H54 (cell line): ENCODE data around the gene CARD11.

ENCODE experiments used
- DNase-seq: peaks from one replicate; pipeline ENCODE4 v3.0.0; 2011; ENCODE audit warnings: low spot score, mixed read lengths; ENCODE audit not compliant: insufficient read length
- FAIRE-seq: peaks from 3 replicates; lab custom pipeline; 2011; peaks lifted over from hg19 to GRCh38; lab: Jason Lieb, UNC
- POLR2A ChIP-seq: IDR thresholded peaks from 2 replicates; pipeline ENCODE4 v1.6.1; 2011; ENCODE audit warnings: low read depth, mild to moderate bottlenecking, low read length

CARD11 gene

GRCh38 chr7:2953588-2954407 lies 89.9 kb downstream of the CARD11 start:
- DNase-seq (no peak), FAIRE-seq (no peak)
- TF ChIP-seq POLR2A, result no peak

- TF ChIP-seq POLR2A, result no peak
- FAIRE-seq (no peak), DNase-seq (no peak)
Measured at GRCh38 chr7:2953099-2953498, 90.6 kb downstream of the CARD11 start.

GRCh38 chr7:2952316-2952715 lies 91.4 kb downstream of the CARD11 start:
- FAIRE-seq (no peak), DNase-seq (no peak)
- TF ChIP-seq POLR2A, result no peak

- no peak for DNase-seq
Measured at GRCh38 chr7:2950578-2950977, 93.1 kb downstream of the CARD11 start.

DNA sequence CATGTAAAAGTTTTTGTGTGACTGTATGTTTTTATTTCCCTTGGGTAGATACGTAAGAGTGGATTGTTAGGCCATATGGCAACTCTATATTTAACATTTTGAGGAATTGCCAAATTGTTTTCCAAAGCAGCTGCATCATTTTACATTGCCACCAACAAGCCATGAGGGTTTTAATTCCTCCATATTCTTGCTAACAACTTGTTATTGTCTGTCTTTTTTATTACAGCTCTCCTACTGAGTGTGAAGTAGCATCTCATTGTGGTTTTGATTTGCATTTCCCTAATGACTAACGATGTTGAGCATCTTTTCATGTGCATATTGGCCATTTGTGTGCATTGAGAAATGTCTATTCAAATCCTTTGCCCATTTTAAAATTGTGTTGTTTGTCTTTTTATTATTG lies 94.9 kb downstream of the CARD11 start:
- no peak for TF ChIP-seq POLR2A
- FAIRE-seq (no peak), DNase-seq (no peak)

More at GRCh38 chr7:2950578-2950977, 93.1 kb downstream of the CARD11 start:
- no peak for TF ChIP-seq POLR2A
- FAIRE-seq, result no peak

DNA sequence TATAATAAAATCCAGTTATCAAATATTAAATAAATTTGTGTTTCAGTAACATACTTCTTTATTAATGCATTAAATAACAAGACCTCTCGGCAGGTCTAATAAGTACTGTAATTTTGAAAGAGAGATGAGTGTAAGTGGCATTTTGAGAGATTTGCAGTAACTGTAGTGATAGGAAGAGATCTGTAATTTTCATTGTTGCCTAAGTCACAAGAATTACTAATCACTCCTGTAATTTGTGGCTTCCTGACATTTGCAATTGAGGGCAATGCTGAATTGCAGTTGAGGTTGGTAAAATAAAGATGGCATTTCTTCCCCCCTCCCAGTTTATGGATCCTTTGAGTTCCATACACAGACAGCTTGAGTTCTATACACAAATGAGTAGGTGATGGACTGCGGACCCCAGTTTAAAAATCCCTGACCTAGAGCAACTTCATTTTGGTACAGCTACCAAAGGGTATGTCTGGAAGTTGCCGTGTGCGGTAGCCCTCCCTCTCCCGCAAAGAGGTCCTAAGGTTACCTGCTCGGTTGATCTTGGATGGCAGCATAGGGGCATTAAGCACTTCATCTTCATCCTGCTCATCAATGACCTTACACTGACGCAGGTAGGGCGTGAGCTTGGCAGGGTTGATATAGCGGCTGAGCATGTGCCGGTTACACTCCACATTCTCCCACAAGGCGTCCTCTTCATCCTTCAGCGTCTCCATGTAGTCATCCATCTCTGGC lies 96.4 kb downstream of the CARD11 start:
- FAIRE-seq (no peak), DNase-seq (no peak)
- TF ChIP-seq POLR2A, result no peak

DNA sequence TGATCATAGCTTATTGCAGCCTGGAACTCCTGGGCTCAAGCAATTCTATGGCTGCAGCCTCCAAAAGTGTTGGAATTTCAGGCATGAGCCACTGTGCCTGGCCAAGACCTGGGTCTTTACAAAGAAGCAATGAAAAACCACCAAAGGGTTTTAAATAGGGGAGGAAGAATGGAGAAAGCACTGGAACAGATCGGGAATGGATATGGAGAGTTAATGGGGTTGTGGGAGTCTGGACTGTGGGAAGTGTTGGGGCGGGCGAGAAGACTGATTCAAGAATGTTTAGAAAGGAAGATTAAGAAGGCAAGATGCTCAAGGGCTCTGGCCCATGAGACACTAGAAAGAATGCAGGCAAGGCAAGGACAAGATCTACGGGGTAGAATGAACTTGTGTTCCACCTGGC lies 98.5 kb downstream of the CARD11 start:
- FAIRE-seq, result no peak
- DNase-seq, result no peak
- TF ChIP-seq POLR2A, result no peak

DNA sequence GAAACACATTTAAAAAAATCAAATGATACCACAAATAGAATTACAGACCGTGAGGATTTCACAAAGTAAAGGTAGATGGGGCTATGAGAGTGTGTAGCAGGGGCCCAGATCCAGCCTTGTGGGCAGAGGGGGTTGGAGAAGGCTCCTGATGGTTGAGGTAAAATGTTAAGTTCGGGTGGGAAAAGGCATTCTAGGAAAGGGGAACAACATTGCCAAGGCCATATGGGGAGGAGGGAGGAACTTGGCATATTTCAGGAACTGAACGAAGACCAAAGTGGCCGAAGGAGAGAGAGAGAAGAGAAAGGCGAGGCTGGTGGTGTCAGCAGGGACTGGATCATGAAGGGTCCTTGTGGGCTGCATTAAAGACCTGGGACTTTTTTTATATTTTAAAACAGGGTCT lies 98.9 kb downstream of the CARD11 start:
- FAIRE-seq (no peak), DNase-seq (no peak)
- no peak for TF ChIP-seq POLR2A

- FAIRE-seq (no peak), DNase-seq (no peak)
- TF ChIP-seq POLR2A, result no peak
Measured at GRCh38 chr7:2943851-2944601, 99.6 kb downstream of the CARD11 start.

DNA sequence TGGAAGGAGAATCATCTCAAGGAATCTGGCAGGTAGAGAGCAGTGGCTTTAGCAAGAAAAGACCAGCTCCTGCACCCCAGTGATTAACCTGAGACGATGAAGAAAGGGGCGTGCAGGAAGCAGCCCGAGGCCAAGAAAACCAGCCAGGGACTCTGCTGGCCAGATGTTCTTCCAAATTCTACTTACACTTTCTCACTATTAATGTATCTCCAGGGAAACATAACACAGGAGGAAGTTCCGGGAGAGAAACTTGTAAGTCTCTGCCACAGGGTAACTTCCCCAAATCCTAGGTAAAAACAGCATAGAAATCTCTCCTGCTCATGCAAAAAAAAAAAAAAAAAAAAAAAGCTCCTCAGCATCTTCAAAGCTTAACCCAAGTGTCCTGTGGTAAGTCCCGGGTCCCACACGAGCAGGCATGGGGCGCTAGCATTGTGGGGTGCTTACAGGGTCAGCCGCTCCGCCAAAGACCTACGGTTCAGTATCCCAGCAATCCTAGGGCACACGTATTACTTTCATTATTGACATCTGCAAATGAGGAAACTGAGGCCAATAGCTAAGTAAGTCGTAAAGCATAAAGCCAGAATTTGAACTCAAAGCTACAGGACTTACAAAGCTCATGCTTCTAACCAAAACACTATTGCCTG lies 102.3 kb downstream of the CARD11 start:
- no peak for DNase-seq
- no peak for TF ChIP-seq POLR2A
- no peak for FAIRE-seq

GRCh38 chr7:2940466-2940865 lies 103.2 kb downstream of the CARD11 start:
- no peak for TF ChIP-seq POLR2A
- FAIRE-seq (no peak), DNase-seq (no peak)

- DNase-seq (no peak), FAIRE-seq (no peak)
- no peak for TF ChIP-seq POLR2A
Measured at GRCh38 chr7:2939193-2939885, 104.3 kb downstream of the CARD11 start.
